Fibroblast of lung (primary cell): ENCODE measurements around the gene PDE4B. TPM values are rescaled to one million over a fixed set of nuclear protein-coding genes. Genes with fewer than 3 reads are reported as not detected.

Source experiments
- DNase-seq, 2 donors: peaks; one replicate each; pipeline versions ENCODE4 v3.0.0 to v3.0.0-alpha.2; 2010; ENCODE audit warnings: low read depth in 2 of 2
- H2AFZ ChIP-seq: 2 replicates; pipeline ENCODE4 v1.5.1; 2012; ENCODE audit warnings: low read length, control low read depth, inconsistent platforms
- H3K27ac ChIP-seq: 2 replicates; pipeline ENCODE4 v1.5.1; 2011; ENCODE audit warnings: low read length, control low read depth; ENCODE audit not compliant: insufficient read depth
- H3K27me3 ChIP-seq: 2 replicates; pipeline ENCODE4 v1.5.1; 2011; ENCODE audit warnings: mild to moderate bottlenecking, low read length; ENCODE audit not compliant: control insufficient read depth, insufficient read depth
- H3K36me3 ChIP-seq: 2 replicates; pipeline ENCODE4 v1.5.1; 2011; ENCODE audit warnings: low read length; ENCODE audit not compliant: control insufficient read depth, insufficient read depth
- H3K4me1 ChIP-seq: 2 replicates; pipeline ENCODE4 v1.5.1; 2011; ENCODE audit warnings: low read length; ENCODE audit not compliant: control insufficient read depth, insufficient read depth; ENCODE audit errors: extremely low read depth
- H3K4me2 ChIP-seq: 2 replicates; pipeline ENCODE4 v1.5.1; 2011; ENCODE audit warnings: low read length, control low read depth; ENCODE audit not compliant: insufficient read depth; ENCODE audit errors: extremely low read depth
- H3K4me3 ChIP-seq, 4 experiments: fragments of 200-600 bp in 1 of 4; sonication (generic) in 1 of 4; replicated peaks in 1 of 4; 2 replicates each; pipeline ENCODE4 v1.5.1; 2011 to 2016; ENCODE audit warnings: low read length in 4 of 4, low read depth in 3 of 4, mild to moderate bottlenecking in 3 of 4, control low read depth in 2 of 4, inconsistent platforms in 1 of 4, mixed read lengths in 1 of 4; ENCODE audit not compliant: insufficient read depth in 1 of 4; ENCODE audit errors: control extremely low read depth in 1 of 4
- H3K79me2 ChIP-seq: 2 replicates; pipeline ENCODE4 v1.5.1; 2012; ENCODE audit warnings: mild to moderate bottlenecking, low read length, inconsistent platforms; ENCODE audit not compliant: control insufficient read depth, insufficient read depth
- H3K9ac ChIP-seq: 2 replicates; pipeline ENCODE4 v1.5.1; 2011; ENCODE audit warnings: mild to moderate bottlenecking, low read length, control low read depth; ENCODE audit not compliant: insufficient read depth
- H3K9me3 ChIP-seq: 2 replicates; pipeline ENCODE4 v1.5.1; 2012; ENCODE audit warnings: low read depth, low read length; ENCODE audit not compliant: control insufficient read depth, insufficient read depth
- H4K20me1 ChIP-seq: 2 replicates; pipeline ENCODE4 v1.5.1; 2011; ENCODE audit warnings: low read length; ENCODE audit not compliant: control insufficient read depth, insufficient read depth; ENCODE audit errors: extremely low read depth
- CTCF ChIP-seq, 2 donors: IDR thresholded peaks in 1 of 2; conservative IDR thresholded peaks in 1 of 2; 1 replicate in 1 of 2; 2 replicates in 1 of 2; pipeline ENCODE4 v1.5.1; 2011 to 2012; ENCODE audit warnings: low read length in 2 of 2, control low read depth in 1 of 2, inconsistent platforms in 1 of 2, low read depth in 1 of 2, mild to moderate bottlenecking in 1 of 2
- EZH2 ChIP-seq: IDR thresholded peaks from 2 replicates; pipeline ENCODE4 v1.5.1; 2012; ENCODE audit warnings: low read length, control low read depth, mild to moderate bottlenecking; ENCODE audit errors: missing control alignments
- polyA plus RNA-seq, 2 donors: library from polyadenylated mRNA; depleted of rRNA in 1 of 2; stranded (reverse) in 1 of 2; unstranded in 1 of 2; fragments of >200 nt; gene quantifications; 2 replicates each; pipeline ENCODE4 v1.2.1, GENCODE V29; 2011 to 2012; ENCODE audit warnings: missing spikeins in 1 of 2
- total RNA-seq: library from RNA; depleted of rRNA; stranded (reverse); fragments of >200 nt; gene quantifications from 2 replicates; pipeline ENCODE4 v1.2.1, GENCODE V29; 2014

Gene PDE4B
- total and polyA plus RNA-seq, 2 donors (not counting 1 experiment from before 2014, with no cell fraction given): 3.7 to 19.8 TPM

- H3K9me3 ChIP-seq: no peaks in the 10 kb centered on the region
- H2AFZ ChIP-seq: no peak overlapping the region
- no peaks in the 10 kb centered on the region for H4K20me1 ChIP-seq
- no peak overlapping the region for H3K4me3 ChIP-seq
- no peak for DNase-seq
- no peaks in the 10 kb centered on the region for H3K4me1 ChIP-seq
- H3K9ac ChIP-seq: no peak overlapping the region
- no peak for TF ChIP-seq CTCF (conservative IDR thresholded peaks at IDR 0.05 in 1 of 2, IDR thresholded peaks at IDR 0.05 in 1 of 2; ENCODE audit: low read depth in 1 of 2, low read length in 2 of 2)
- no peak for TF ChIP-seq EZH2
- no peaks in the 10 kb centered on the region for H3K36me3 ChIP-seq
- H3K79me2 ChIP-seq: no peaks in the 10 kb centered on the region
- H3K27me3 ChIP-seq: no peaks in the 10 kb centered on the region
- no peak overlapping the region for H3K27ac ChIP-seq
- no peak overlapping the region for H3K4me2 ChIP-seq
Observed at GRCh38 chr1:65836686-65837085, 44.0 kb downstream of the PDE4B start.

- Histone ChIP-seq H3K4me1 (no peaks in the 10 kb centered on the region), H3K27me3 (no peaks in the 10 kb centered on the region), H3K79me2 (no peaks in the 10 kb centered on the region), H2AFZ (no peak overlapping the region), H3K4me3 (no peak overlapping the region), H3K4me2 (no peak overlapping the region), H3K9ac (no peak overlapping the region), H3K36me3 (no peaks in the 10 kb centered on the region), H3K9me3 (no peaks in the 10 kb centered on the region), H4K20me1 (no peaks in the 10 kb centered on the region), H3K27ac (no peak overlapping the region)
- TF ChIP-seq EZH2 (no peak), CTCF (conservative IDR thresholded peaks at IDR 0.05 in 1 of 2, IDR thresholded peaks at IDR 0.05 in 1 of 2; ENCODE audit: low read depth in 1 of 2, low read length in 2 of 2) (no peak)
- no peak for DNase-seq
Observed at GRCh38 chr1:65840683-65841082, 48.0 kb downstream of the PDE4B start.

GRCh38 chr1:65844296-65844695 lies 51.6 kb downstream of the PDE4B start:
- Histone ChIP-seq H3K9ac (no peak overlapping the region), H3K27ac (no peak overlapping the region), H3K9me3 (no peaks in the 10 kb centered on the region), H3K4me1 (no peaks in the 10 kb centered on the region), H3K27me3 (no peaks in the 10 kb centered on the region), H3K4me3 (no peak overlapping the region), H3K36me3 (no peaks in the 10 kb centered on the region), H3K4me2 (no peak overlapping the region), H2AFZ (no peak overlapping the region), H4K20me1 (no peaks in the 10 kb centered on the region), H3K79me2 (no peaks in the 10 kb centered on the region)
- TF ChIP-seq EZH2 (no peak), CTCF (conservative IDR thresholded peaks at IDR 0.05 in 1 of 2, IDR thresholded peaks at IDR 0.05 in 1 of 2; ENCODE audit: low read depth in 1 of 2, low read length in 2 of 2) (no peak)
- DNase-seq: peak in 1 of 2 donors; percentile 38
